ENCODE measurements around the gene SULT6B1.
"Not testable (repeated sequence)": the region's sequence is repeated elsewhere in the genome, so short reads cannot be mapped to it uniquely, and the experiment has no call there.

The SULT6B1 gene

DNA sequence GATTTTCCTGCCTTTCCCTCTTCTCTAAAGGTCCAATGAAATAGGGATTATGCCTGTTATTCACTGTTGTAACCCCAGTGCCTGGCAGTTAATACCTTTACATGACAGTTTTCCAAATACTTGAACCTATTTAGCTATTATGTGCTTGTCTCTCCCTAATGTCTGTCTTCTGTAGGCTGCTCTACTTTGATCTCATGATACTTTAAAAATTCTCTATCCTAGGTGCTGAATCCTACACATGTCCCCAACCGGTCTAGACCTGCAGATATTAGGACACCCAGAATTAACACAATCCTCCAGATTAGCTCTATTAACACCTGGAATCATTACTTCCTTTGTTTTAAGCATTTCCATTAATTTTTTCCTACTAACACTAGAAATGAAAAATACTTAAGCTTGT is 35.6 kb upstream of the SULT6B1 start:
- TF ChIP-seq, protein P1, sequence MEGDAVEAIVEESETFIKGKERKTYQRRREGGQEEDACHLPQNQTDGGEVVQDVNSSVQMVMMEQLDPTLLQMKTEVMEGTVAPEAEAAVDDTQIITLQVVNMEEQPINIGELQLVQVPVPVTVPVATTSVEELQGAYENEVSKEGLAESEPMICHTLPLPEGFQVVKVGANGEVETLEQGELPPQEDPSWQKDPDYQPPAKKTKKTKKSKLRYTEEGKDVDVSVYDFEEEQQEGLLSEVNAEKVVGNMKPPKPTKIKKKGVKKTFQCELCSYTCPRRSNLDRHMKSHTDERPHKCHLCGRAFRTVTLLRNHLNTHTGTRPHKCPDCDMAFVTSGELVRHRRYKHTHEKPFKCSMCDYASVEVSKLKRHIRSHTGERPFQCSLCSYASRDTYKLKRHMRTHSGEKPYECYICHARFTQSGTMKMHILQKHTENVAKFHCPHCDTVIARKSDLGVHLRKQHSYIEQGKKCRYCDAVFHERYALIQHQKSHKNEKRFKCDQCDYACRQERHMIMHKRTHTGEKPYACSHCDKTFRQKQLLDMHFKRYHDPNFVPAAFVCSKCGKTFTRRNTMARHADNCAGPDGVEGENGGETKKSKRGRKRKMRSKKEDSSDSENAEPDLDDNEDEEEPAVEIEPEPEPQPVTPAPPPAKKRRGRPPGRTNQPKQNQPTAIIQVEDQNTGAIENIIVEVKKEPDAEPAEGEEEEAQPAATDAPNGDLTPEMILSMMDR (IDR thresholded peaks at IDR 0.05; ENCODE audit: extremely low read depth, missing control alignments), result no peak
- no peak for DNase-seq (ENCODE audit: low spot score)

DNA sequence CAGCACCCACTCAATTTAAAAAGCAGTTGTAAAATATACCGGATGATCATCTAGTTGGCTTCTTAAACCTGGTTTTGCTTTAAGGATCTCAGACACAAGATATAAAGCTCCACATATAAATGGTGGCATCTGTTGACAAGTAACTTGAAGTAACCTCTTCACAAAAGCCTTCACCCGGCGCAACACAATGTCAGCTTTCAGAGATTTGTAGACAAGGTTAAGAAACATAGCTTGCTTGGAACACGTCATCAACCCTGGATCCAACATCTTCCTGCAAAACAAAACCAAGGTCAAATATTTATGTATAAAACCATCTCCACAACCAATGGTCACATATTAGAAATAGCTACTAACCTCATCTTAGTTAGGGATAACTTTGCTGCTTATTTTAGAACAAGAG is 34.7 kb upstream of the SULT6B1 start:
- no peak for DNase-seq (ENCODE audit: low spot score)
- TF ChIP-seq, protein P1 (IDR thresholded peaks at IDR 0.05; ENCODE audit: extremely low read depth, missing control alignments), result no peak

DNA sequence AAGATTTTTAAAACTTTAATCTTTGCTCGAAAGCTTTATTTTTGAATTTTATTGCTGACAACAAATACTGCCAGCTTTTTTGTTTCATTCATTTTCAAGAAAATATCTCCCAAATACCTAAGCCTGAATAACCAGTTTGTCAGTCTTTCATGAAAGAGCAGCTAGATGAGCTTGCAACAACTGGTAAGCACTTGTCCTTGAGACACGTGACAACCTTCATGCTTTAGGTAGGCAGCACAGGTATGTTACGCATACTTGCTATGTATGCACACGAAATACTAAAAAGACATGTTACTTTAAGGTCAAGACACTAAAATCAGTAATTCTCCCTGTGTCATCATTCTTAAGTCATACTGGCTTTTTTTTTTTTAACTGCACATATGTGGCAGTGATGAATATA is 30.6 kb upstream of the SULT6B1 start:
- TF ChIP-seq, protein P1 (IDR thresholded peaks at IDR 0.05; ENCODE audit: extremely low read depth, missing control alignments), result no peak
- DNase-seq (ENCODE audit: low spot score), result no peak

DNA sequence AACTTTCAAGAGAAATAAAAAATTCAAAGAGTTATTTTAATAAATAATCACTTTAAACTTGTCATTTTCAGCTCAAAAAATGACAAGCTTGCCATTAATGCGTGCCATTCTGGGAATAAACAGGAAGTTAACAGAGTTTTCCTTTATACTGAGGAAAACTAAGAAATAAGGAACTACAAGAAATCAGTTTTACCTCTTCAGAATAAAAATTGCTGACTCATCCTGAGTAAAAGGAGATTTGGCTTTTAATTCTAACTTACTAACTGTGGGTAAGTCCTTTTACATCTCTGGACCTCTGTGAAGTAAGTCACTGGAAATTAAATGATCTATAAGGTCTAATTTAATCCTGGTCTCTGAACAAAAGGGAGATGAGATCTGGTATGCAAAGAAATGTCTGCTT is 26.8 kb upstream of the SULT6B1 start:
- TF ChIP-seq, protein P1 (IDR thresholded peaks at IDR 0.05; ENCODE audit: extremely low read depth, missing control alignments), result no peak
- no peak for DNase-seq (ENCODE audit: low spot score)

DNA sequence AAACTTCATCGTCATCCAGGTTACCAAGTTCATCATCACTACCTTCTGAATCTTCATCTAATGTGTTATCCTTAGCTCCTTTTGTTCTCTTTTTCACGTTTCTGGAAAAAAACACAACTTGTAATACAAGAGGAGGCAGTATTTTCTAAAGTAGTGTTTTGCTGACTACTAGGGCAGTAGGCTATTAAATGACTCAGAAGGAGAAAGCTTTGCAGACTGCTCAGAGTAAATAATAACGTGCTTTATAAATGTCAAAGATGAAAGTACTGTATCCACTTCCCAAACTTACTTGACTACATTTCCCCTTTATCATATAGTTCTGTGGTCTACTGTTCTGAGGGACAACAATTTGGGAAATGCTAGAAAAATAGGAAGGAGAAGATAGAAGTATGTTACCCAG is 23.5 kb upstream of the SULT6B1 start:
- no peak for DNase-seq (ENCODE audit: low spot score)
- TF ChIP-seq, protein P1 (IDR thresholded peaks at IDR 0.05; ENCODE audit: extremely low read depth, missing control alignments), result no peak

DNA sequence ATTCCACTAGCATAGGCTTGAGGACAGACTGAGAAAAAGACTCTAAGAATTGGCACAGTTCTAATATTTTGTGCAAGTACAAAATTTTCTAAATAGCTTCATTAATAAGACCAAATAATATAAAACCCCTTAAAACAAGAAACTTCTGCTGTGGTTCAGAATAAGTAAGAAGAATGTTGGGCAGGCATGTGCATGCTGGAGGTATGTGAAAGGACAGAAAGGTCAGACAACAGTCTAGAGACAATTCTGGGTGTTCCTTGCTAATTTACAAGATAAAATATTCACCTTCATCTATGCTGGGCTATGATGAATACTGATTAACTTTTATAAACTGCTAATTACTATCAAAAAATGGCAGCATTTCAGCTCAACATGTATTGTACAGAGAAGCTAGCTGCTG is 22.7 kb upstream of the SULT6B1 start:
- DNase-seq (ENCODE audit: low spot score), result no peak
- TF ChIP-seq, protein P1 (IDR thresholded peaks at IDR 0.05; ENCODE audit: extremely low read depth, missing control alignments), result no peak

DNA sequence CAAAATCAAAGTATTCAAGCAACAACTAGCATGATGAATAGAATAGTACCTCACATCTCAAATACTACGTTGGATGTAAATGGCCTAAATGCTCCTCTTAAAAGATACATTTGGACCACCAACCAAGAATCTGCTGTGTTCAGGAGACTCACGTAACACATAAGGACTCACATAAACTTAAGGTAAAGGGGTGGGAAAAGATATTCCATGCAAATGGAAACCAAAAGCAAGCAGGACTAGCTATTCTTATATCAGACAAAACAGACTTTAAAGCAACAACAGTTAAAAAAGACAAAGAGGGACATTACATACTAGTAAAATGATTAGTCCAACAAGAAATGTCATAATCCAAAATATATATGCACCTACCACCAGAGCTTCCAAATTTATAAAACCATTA is 18.3 kb upstream of the SULT6B1 start:
- not testable (repeated sequence) for DNase-seq (ENCODE audit: low spot score)

DNA sequence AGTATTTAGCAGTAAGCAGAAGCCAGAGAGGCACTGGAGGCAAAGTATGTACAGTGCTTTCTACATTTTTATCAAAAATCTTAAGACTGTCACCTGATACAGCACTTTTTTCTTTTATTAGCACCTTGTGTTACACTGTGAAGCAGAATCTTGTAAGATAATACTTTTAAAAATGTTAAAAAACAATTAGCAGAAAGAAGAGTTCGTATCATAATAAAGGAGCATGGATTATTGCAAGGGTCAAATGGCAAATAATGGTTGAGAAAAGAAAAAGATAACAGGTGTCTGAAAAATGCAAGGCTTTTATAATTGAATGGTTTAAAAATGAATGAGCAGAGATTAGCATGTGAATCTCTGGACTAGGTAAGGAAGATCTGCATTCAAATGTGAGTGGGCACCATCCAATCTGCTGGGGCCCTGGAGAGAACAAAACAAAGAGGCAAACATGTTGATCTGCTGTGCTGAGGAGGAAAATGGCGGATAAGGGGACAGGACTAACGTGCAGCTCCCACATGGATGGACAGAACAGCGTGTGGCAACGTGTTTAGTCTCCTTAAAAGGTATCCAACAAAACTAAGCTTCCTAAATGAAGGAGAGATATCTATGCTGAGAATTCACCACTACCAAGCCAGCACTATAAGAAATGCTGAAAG is 17.3 kb upstream of the SULT6B1 start:
- no peak for DNase-seq (ENCODE audit: low spot score)
- TF ChIP-seq, protein P1 (IDR thresholded peaks at IDR 0.05; ENCODE audit: extremely low read depth, missing control alignments), result no peak

DNA sequence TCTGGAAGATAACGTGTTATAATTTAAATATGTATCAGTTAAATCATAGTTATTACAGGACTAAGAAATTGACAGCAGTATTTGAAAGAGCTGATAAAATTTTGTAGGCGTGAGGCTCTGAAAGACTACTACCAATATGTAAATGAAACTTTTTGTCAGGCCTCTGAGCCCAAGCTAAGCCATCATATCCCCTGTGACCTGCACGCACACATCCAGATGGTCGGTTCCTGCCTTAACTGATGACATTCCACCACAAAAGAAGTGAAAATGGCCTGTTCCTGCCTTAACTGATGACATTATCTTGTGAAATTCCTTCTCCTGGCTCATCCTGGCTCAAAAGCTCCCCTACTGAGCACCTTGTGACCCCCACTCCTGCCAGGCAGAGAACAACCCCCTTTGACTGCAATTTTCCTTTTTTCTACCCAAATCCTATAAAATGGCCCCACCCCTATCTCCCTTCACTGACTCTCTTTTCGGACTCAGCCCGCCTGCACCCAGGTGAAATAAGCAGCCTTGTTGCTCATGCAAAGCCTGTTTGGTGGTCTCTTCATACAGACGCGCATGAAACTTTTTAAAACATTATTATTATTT is 16.7 kb upstream of the SULT6B1 start:
- not testable (repeated sequence) for DNase-seq (ENCODE audit: low spot score)

All from GM20000 (cell line).